ENCODE measurements around the gene PPP2R5D.

PPP2R5D gene

GRCh38 chr6:42968126-42968701, 16.2 kb upstream of the PPP2R5D start:
- Histone ChIP-seq H4K20me1 (ENCODE audit: insufficient read depth, low read length) (no peaks in the 10 kb centered on the region), H3K36me3 (replicated peaks; ENCODE audit: low read depth, low read length) (no peaks in the 10 kb centered on the region), H3K4me3 (ENCODE audit: low read length) (no peak overlapping the region), H2AFZ (ENCODE audit: low read depth, low read length) (no peak overlapping the region), H3K79me2 (ENCODE audit: low read length) (no peaks in the 10 kb centered on the region), H3K4me1 (ENCODE audit: low read length) (no peaks in the 10 kb centered on the region), H3K9ac (ENCODE audit: low read length) (no peak overlapping the region), H3K27me3 (ENCODE audit: low read depth, low read length) (no peaks in the 10 kb centered on the region), H3K9me3 (ENCODE audit: insufficient read depth, low read length) (no peaks in the 10 kb centered on the region), H3K27ac (ENCODE audit: low read length) (no peak overlapping the region), H3K4me2 (ENCODE audit: low read length) (no peak overlapping the region)
- TF ChIP-seq EZH2phosphoT487 (IDR thresholded peaks at IDR 0.05; ENCODE audit: low read depth) (no peak), CTCF (IDR thresholded peaks at IDR 0.05; ENCODE audit: low read depth, low read length) (no peak)

GRCh38 chr6:42968783-42969182, 15.6 kb upstream of the PPP2R5D start:
- Histone ChIP-seq H3K27me3 (ENCODE audit: low read depth, low read length) (no peaks in the 10 kb centered on the region), H3K27ac (ENCODE audit: low read length) (no peak overlapping the region), H3K36me3 (replicated peaks; ENCODE audit: low read depth, low read length) (peaks cover 1% of the 10 kb centered on the region), H4K20me1 (ENCODE audit: insufficient read depth, low read length) (no peaks in the 10 kb centered on the region), H3K79me2 (ENCODE audit: low read length) (no peaks in the 10 kb centered on the region), H3K4me3 (ENCODE audit: low read length) (no peak overlapping the region), H3K9me3 (ENCODE audit: insufficient read depth, low read length) (no peaks in the 10 kb centered on the region), H3K9ac (ENCODE audit: low read length) (no peak overlapping the region), H3K4me2 (ENCODE audit: low read length) (no peak overlapping the region), H2AFZ (ENCODE audit: low read depth, low read length) (no peak overlapping the region), H3K4me1 (ENCODE audit: low read length) (no peaks in the 10 kb centered on the region)
- TF ChIP-seq EZH2phosphoT487 (IDR thresholded peaks at IDR 0.05; ENCODE audit: low read depth) (no peak), CTCF (IDR thresholded peaks at IDR 0.05; ENCODE audit: low read depth, low read length) (no peak)

GRCh38 chr6:42969431-42969830, 14.9 kb upstream of the PPP2R5D start:
- Histone ChIP-seq H3K4me3 (ENCODE audit: low read length) (no peak overlapping the region), H3K36me3 (replicated peaks; ENCODE audit: low read depth, low read length) (peaks cover 5% of the 10 kb centered on the region), H3K9ac (ENCODE audit: low read length) (no peak overlapping the region), H2AFZ (ENCODE audit: low read depth, low read length) (no peak overlapping the region), H3K4me2 (ENCODE audit: low read length) (no peak overlapping the region), H3K27ac (ENCODE audit: low read length) (no peak overlapping the region), H3K4me1 (ENCODE audit: low read length) (no peaks in the 10 kb centered on the region), H3K9me3 (ENCODE audit: insufficient read depth, low read length) (no peaks in the 10 kb centered on the region), H3K79me2 (ENCODE audit: low read length) (no peaks in the 10 kb centered on the region), H3K27me3 (ENCODE audit: low read depth, low read length) (no peaks in the 10 kb centered on the region), H4K20me1 (ENCODE audit: insufficient read depth, low read length) (no peaks in the 10 kb centered on the region)
- TF ChIP-seq EZH2phosphoT487 (IDR thresholded peaks at IDR 0.05; ENCODE audit: low read depth) = no peak
- TF ChIP-seq CTCF (IDR thresholded peaks at IDR 0.05; ENCODE audit: low read depth, low read length) = no peak

- Histone ChIP-seq H3K36me3 (replicated peaks; ENCODE audit: low read depth, low read length) (peaks cover 5% of the 10 kb centered on the region), H3K9me3 (ENCODE audit: insufficient read depth, low read length) (no peaks in the 10 kb centered on the region), H3K4me1 (ENCODE audit: low read length) (no peaks in the 10 kb centered on the region), H3K27me3 (ENCODE audit: low read depth, low read length) (no peaks in the 10 kb centered on the region), H3K4me3 (ENCODE audit: low read length) (no peak overlapping the region), H3K4me2 (ENCODE audit: low read length) (no peak overlapping the region), H3K27ac (ENCODE audit: low read length) (no peak overlapping the region), H2AFZ (ENCODE audit: low read depth, low read length) (no peak overlapping the region), H3K79me2 (ENCODE audit: low read length) (no peaks in the 10 kb centered on the region), H3K9ac (ENCODE audit: low read length) (no peak overlapping the region), H4K20me1 (ENCODE audit: insufficient read depth, low read length) (no peaks in the 10 kb centered on the region)
- TF ChIP-seq CTCF (IDR thresholded peaks at IDR 0.05; ENCODE audit: low read depth, low read length) (no peak), EZH2phosphoT487 (IDR thresholded peaks at IDR 0.05; ENCODE audit: low read depth) (no peak)
Measured at GRCh38 chr6:42969934-42970333, 14.4 kb upstream of the PPP2R5D start.
